OCI-M1 (cell line): ENCODE data around the gene FAM170B.

Experiments
- DNase-seq: peaks from one replicate; lab custom pipeline; 2025; lab: John Stamatoyannopoulos, UW

The FAM170B gene

GRCh38 chr10:49169776-49170175 is 36.0 kb upstream of the FAM170B start:
- no peak for DNase-seq

- DNase-seq: peak; percentile 81
Measured at GRCh38 chr10:49168831-49169500, 35.1 kb upstream of the FAM170B start.

DNA sequence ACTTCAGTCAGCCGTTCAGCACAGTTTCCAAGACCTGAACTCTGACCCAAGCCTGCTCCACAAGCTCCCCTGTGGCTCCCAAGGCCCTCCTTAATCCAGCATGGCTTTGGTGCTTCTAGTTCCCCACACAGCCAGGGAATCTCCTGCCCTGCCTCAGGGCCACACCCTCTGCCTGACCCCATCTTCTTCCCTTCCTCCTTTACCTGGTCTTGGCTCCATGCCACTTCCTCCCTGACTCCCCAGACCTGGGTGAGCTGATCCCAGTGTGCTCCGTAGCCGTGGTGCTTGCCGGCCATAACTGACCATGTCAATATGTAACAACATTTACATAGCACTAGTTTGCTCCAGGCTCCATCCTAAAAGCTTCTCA is 34.3 kb upstream of the FAM170B start:
- DNase-seq: no peak

- DNase-seq: no peak
Measured at GRCh38 chr10:49167425-49168170, 33.8 kb upstream of the FAM170B start.

GRCh38 chr10:49166484-49167400 is 32.9 kb upstream of the FAM170B start:
- DNase-seq: no peak

GRCh38 chr10:49165821-49166483 is 32.1 kb upstream of the FAM170B start:
- DNase-seq: peak; percentile 70

- no peak for DNase-seq
Measured at GRCh38 chr10:49165259-49165658, 31.4 kb upstream of the FAM170B start.

GRCh38 chr10:49164559-49165188 is 30.9 kb upstream of the FAM170B start:
- DNase-seq: peak; percentile 10

- DNase-seq: no peak
Measured at GRCh38 chr10:49163741-49164140, 29.9 kb upstream of the FAM170B start.

- DNase-seq: no peak
Measured at GRCh38 chr10:49162761-49163310, 29.0 kb upstream of the FAM170B start.

- no peak for DNase-seq
Measured at GRCh38 chr10:49162063-49162462, 28.2 kb upstream of the FAM170B start.

- DNase-seq: peak; percentile 83
Measured at GRCh38 chr10:49161411-49161997, 27.7 kb upstream of the FAM170B start.

DNA sequence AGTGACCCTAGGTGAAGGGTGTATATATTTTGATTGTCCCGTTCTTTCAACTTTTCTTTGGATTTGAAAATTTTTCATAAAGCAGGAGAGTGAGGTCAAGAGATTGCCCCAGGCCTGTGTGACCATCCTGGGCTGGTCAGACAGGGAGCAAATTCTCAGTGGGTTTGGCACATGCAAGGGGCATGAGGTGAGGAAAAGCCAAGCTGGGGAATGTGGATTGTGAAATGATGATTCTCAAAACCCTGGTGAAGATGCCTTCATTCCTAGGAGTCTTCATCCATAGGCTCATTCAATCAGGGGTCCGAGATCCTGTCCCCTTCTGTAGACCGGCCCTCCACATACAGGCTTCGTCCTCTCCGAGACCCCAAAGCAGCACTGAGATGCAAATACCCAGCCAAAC is 27.0 kb upstream of the FAM170B start:
- DNase-seq: no peak

DNA sequence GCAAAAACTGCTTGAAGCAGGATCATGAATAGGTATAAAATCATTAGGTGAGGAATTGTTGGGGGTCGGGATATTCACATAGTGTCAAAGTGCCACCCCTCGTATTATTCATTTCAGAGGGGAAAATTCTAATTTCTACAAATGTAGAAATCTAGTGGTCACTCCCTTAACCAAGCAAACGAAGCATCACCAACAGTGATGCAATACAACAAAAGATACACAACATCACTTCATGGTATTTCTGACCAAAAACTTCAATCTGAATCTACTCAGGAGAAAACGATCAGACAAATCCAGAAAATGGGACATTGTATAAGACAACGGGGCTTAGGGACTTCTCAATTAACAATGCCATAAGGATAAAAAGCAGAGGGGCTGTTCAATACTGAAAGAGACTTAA is 26.3 kb upstream of the FAM170B start:
- DNase-seq: no peak

GRCh38 chr10:49158915-49159314 is 25.1 kb upstream of the FAM170B start:
- DNase-seq: no peak

DNA sequence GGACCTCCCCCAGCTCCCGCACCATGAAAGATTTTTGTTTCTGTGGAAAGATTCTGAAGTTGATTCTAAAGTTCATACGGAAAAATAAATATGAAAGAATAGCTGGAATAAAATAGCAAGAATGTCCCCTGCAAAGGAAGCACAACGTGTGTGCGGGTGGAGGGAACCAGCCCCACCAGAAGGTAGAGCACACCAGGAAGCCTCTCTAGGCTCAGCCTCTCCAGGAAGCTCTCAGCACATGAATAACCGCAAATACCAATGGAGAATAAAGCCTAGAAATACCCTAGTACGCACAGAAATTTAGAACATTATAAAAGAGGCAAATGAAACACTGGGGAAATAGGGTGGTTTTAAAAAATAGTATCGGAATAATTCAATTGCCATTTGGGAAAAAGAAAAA is 24.6 kb upstream of the FAM170B start:
- DNase-seq: no peak

- DNase-seq: no peak
Measured at GRCh38 chr10:49157229-49157628, 23.4 kb upstream of the FAM170B start.

DNA sequence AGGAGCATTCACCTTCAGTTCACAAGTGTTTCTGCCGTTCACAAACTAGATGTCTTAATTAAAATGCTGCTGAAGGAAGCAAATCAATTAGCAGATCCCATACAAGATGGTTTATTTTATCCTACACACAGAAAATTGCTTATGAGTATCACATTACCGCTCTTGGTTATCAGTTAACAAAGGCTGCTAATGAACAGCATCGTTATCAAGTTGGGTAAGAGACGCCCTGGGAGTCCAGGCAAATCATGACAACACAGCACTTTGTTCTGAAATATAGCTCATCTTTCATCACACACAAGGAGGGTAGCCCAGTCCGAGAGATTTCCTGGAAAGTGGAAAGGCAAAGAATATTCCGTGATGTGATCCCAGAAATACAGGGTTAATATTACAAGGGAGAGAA is 20.8 kb upstream of the FAM170B start:
- no peak for DNase-seq

DNA sequence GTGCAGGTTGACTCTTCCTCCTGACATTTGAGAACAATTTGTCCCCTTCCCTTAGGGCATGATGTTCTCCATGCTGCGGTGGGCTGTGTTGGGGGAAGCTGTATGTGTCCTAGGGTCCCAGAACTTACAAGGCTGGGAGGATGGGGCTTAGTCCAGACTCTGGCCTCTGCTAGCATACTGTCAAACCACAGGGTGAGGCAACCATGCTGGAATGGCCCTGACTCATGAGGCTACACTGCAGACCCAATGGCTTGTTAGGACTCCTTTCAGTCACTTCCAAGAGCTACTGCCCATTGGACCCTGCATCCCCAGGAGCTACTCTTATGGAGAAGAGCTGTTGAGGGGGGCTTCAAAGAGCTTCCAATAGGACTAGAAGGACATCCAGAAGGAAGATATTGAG is 20.1 kb upstream of the FAM170B start:
- DNase-seq: peak; percentile 14

- DNase-seq: no peak
Measured at GRCh38 chr10:49153115-49153514, 19.3 kb upstream of the FAM170B start.

- no peak for DNase-seq
Measured at GRCh38 chr10:49152663-49153062, 18.8 kb upstream of the FAM170B start.
